Loucy (cell line): Measurements from ENCODE around the gene PLIN4.

ENCODE experiments used
- H2AFZ ChIP-seq: fragments of 200-600 bp; sonication (generic); 2 replicates; pipeline ENCODE4 v1.6.0; 2016; ENCODE audit warnings: antibody characterized with exemption, mild to moderate bottlenecking, low read length, moderate library complexity
- H3F3A ChIP-seq: fragments of 200-600 bp; 2 replicates; pipeline ENCODE4 v1.6.0; 2016; ENCODE audit warnings: antibody characterized with exemption, low read depth, mild to moderate bottlenecking
- H3K27me3 ChIP-seq: fragments of 200-600 bp; sonication (generic); 2 replicates; pipeline ENCODE4 v1.6.1; 2014; ENCODE audit warnings: low read length, mild to moderate bottlenecking; ENCODE audit not compliant: insufficient read depth, poor library complexity, severe bottlenecking
- H3K36me3 ChIP-seq: fragments of 200-600 bp; sonication (generic); 2 replicates; pipeline ENCODE4 v1.6.1; 2016; ENCODE audit warnings: low read length; ENCODE audit not compliant: insufficient read depth
- H3K4me1 ChIP-seq: fragments of 200-600 bp; sonication (generic); 2 replicates; pipeline ENCODE4 v1.5.1; 2014; ENCODE audit warnings: low read length, mild to moderate bottlenecking; ENCODE audit not compliant: insufficient read depth, poor library complexity, severe bottlenecking
- H3K4me2 ChIP-seq: fragments of 200-600 bp; sonication (generic); 2 replicates; pipeline ENCODE4 v1.6.0; 2014; ENCODE audit warnings: antibody characterized with exemption, low read length, low read depth, mild to moderate bottlenecking; ENCODE audit not compliant: poor library complexity, severe bottlenecking
- H3K4me3 ChIP-seq: fragments of 200-600 bp; sonication (generic); 2 replicates; pipeline ENCODE4 v1.5.1; 2014; ENCODE audit warnings: low read length, mild to moderate bottlenecking, mixed read lengths; ENCODE audit not compliant: poor library complexity, severe bottlenecking
- H3K79me2 ChIP-seq: fragments of 200-600 bp; sonication (generic); 2 replicates; pipeline ENCODE4 v1.6.1; 2014; ENCODE audit warnings: low read length; ENCODE audit not compliant: insufficient read depth
- H3K9ac ChIP-seq: fragments of 200-600 bp; sonication (generic); 2 replicates; pipeline ENCODE4 v1.6.0; 2014; ENCODE audit warnings: mild to moderate bottlenecking, low read depth, low read length, moderate library complexity; ENCODE audit not compliant: poor library complexity, severe bottlenecking
- H3K9me2 ChIP-seq: fragments of 200-600 bp; sonication (generic); replicated peaks from 2 replicates; pipeline ENCODE4 v1.6.1; 2016; ENCODE audit warnings: low read depth, low read length, mixed read lengths
- H3K9me3 ChIP-seq: fragments of 200-600 bp; sonication (generic); 2 replicates; pipeline ENCODE4 v1.6.1; 2014; ENCODE audit warnings: mild to moderate bottlenecking, antibody characterized with exemption, low read length, low read depth; ENCODE audit not compliant: insufficient read depth
- H4K20me1 ChIP-seq: fragments of 200-600 bp; sonication (generic); 2 replicates; pipeline ENCODE4 v1.6.0; 2014; ENCODE audit warnings: antibody characterized with exemption, low read length, mild to moderate bottlenecking; ENCODE audit not compliant: insufficient read depth, poor library complexity, severe bottlenecking
- EZH2phosphoT487 ChIP-seq: fragments of 200-600 bp; IDR thresholded peaks from 2 replicates; pipeline ENCODE4 v1.6.1; 2018; ENCODE audit warnings: antibody characterized with exemption, mild to moderate bottlenecking, moderate library complexity, borderline replicate concordance
- TF ChIP-seq, protein P1 (sequence below): fragments of 200-600 bp; sonication (generic); conservative IDR thresholded peaks from 2 replicates; pipeline ENCODE4 v1.5.1; 2014; ENCODE audit warnings: mild to moderate bottlenecking, antibody characterized with exemption, low read length

Gene PLIN4

DNA sequence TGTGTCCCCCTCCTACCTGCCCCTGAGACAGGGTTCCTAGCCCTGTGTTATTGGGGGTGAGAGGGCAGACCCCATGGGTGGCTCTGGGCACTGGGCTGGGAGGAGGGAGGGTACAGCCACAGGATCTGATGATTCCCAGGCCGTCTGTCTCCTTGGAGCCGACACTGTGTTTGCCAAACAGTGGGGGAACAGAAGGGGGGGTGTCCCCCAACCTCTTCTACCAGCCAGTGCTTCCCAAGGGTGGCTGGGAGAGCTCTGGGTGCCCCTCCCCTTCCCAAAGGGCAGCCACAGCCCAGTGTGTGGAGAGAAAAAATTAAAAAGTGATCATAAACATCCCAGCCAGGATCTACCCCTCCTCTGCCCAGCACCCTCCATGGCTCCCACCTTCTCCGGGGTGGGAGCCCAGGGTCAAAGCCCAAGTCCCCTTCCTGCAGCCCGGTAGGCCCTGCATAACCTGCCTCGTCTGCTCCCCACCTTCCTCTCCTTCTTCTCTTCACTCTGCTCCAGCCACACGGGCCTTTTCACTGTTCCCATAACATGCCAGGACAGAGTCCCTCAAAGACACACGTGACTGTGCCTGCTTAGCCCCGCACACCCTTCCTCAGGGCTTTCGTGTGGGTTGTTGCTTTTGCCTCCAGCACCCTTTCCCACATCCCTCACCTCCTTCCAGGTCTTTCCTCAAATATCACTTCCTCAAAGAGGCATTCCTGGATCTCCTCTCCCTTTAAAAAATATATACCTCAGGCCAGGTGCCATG lies 1.4 kb upstream of the PLIN4 start:
- Histone ChIP-seq H3K4me2 (no peak overlapping the region), H3K36me3 (no peaks in the 10 kb centered on the region), H4K20me1 (no peaks in the 10 kb centered on the region), H3K4me1 (no peaks in the 10 kb centered on the region), H2AFZ (no peak overlapping the region), H3K27me3 (no peaks in the 10 kb centered on the region), H3F3A (no peaks in the 10 kb centered on the region), H3K9me2 (no peaks in the 10 kb centered on the region), H3K9ac (no peak overlapping the region), H3K4me3 (no peak overlapping the region), H3K79me2 (no peaks in the 10 kb centered on the region), H3K9me3 (no peaks in the 10 kb centered on the region)
- TF ChIP-seq, protein P1, sequence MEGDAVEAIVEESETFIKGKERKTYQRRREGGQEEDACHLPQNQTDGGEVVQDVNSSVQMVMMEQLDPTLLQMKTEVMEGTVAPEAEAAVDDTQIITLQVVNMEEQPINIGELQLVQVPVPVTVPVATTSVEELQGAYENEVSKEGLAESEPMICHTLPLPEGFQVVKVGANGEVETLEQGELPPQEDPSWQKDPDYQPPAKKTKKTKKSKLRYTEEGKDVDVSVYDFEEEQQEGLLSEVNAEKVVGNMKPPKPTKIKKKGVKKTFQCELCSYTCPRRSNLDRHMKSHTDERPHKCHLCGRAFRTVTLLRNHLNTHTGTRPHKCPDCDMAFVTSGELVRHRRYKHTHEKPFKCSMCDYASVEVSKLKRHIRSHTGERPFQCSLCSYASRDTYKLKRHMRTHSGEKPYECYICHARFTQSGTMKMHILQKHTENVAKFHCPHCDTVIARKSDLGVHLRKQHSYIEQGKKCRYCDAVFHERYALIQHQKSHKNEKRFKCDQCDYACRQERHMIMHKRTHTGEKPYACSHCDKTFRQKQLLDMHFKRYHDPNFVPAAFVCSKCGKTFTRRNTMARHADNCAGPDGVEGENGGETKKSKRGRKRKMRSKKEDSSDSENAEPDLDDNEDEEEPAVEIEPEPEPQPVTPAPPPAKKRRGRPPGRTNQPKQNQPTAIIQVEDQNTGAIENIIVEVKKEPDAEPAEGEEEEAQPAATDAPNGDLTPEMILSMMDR: no peak
- TF ChIP-seq EZH2phosphoT487: no peak

DNA sequence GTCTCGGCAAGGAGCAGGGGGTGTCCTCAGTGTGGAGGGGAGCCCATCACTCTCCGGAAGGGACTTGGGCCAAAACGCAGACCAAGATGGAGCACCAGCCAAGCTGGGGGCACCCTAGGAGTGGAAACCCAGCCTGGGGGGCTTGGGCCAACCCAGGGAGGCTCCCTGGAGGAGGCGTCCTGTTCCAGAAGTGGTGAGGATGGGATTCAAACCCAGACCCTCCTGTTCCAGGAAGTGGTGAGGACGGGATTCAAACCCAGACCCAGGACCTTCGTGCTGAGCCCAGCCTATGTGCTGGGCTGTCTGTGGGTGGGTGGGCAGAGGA lies 848 bp upstream of the PLIN4 start:
- Histone ChIP-seq H3K36me3 (no peaks in the 10 kb centered on the region), H3K27me3 (no peaks in the 10 kb centered on the region), H3K4me1 (no peaks in the 10 kb centered on the region), H3K9me2 (no peaks in the 10 kb centered on the region), H3K9me3 (no peaks in the 10 kb centered on the region), H4K20me1 (no peaks in the 10 kb centered on the region), H3F3A (no peaks in the 10 kb centered on the region), H3K4me3 (no peak overlapping the region), H3K4me2 (no peak overlapping the region), H2AFZ (no peak overlapping the region), H3K9ac (no peak overlapping the region), H3K79me2 (no peaks in the 10 kb centered on the region)
- TF ChIP-seq, protein P1: no peak
- no peak for TF ChIP-seq EZH2phosphoT487

DNA sequence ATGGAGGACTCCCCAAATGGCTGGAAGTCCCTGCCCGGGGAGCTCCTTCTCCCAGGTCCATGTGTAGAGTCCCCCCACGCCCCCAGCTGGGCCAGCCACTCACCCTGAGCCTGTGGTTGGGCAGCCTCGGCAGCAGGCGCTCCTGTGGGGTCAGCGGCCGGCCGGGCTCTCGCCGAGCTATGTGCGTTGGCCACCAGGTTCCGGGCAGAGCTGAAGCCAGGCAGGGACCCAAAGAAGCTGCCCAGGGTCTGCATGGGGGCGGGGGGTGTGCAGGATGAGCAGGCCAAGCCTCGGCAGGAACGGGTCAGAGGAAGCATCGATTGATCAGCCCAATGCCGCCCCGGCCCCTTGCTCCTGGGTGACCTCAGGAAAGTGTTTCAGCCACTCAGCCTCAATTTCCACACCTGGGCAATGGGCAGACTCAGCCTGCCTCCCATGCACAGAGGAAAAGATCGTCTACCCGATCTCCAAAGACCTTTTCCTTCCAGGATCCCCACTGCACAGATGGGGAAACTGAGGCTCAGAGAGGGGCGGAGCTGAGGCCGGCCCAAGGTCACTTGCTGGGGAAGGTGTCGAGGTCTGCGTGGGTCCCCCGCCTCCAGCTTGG lies 732 bp downstream of the PLIN4 start:
- no peak overlapping the region for H3K4me2 ChIP-seq

More for the DNA sequence above, 732 bp downstream of the PLIN4 start:
- Histone ChIP-seq H3F3A (no peaks in the 10 kb centered on the region), H3K4me1 (no peaks in the 10 kb centered on the region), H4K20me1 (no peaks in the 10 kb centered on the region), H3K9me2 (no peaks in the 10 kb centered on the region), H2AFZ (no peak overlapping the region), H3K9ac (no peak overlapping the region), H3K9me3 (no peaks in the 10 kb centered on the region), H3K36me3 (no peaks in the 10 kb centered on the region), H3K79me2 (no peaks in the 10 kb centered on the region), H3K4me3 (no peak overlapping the region), H3K27me3 (no peaks in the 10 kb centered on the region)
- TF ChIP-seq, protein P1: no peak
- no peak for TF ChIP-seq EZH2phosphoT487
